Measurements from ENCODE around the gene BACH2. TPM values are rescaled to one million over a fixed set of nuclear protein-coding genes. Genes with fewer than 3 reads are reported as not detected.

Gene BACH2
- total and polyA plus RNA-seq, 2 of the 4 experiments (the other 2 are of a cell fraction) = 1.3 to 1.4 TPM

GRCh38 chr6:90294614-90294988 lies 2.0 kb downstream of the BACH2 start (continued):
- no peak for TF ChIP-seq RFX5 (IDR thresholded peaks at IDR 0.05; ENCODE audit: low read depth, low read length)
- no peak for TF ChIP-seq RAD21 (IDR thresholded peaks at IDR 0.05; ENCODE audit: low read length)

- H4K5ac ChIP-seq (ENCODE audit: low read depth, low read length) = no peak overlapping the region
- no peak overlapping the region for H2BK5ac ChIP-seq (ENCODE audit: low read depth, low read length, poor library complexity, severe bottlenecking)
- H3K18ac ChIP-seq (ENCODE audit: low read depth, low read length) = no peak overlapping the region
- H2BK20ac ChIP-seq (ENCODE audit: low read depth, low read length) = no peak overlapping the region
- dilution Hi-C loops (cut with HindIII; ENCODE audit: low sequenced_read_pairs, unreplicated experiment) (no loop called here), intact Hi-C loops (cut with micrococcal nuclease) (no loop called here), in situ Hi-C loops (cut with MboI; ENCODE audit: low sequenced_read_pairs) (loop anchor here (10.0 kb wide), 1 partner anchor 199 kb away; no protein-coding TSS in a partner anchor)
- H4K20me1 ChIP-seq (ENCODE audit: insufficient read depth, low read length) = no peaks in the 10 kb centered on the region; the same call in 1 of the 2 replicates
- H3K36me3 ChIP-seq (ENCODE audit: control insufficient read depth, insufficient read depth, low read length) = no peaks in the 10 kb centered on the region
- H3K14ac ChIP-seq (replicated peaks; ENCODE audit: low read depth, low read length) = no peak overlapping the region
- H3K23ac ChIP-seq (ENCODE audit: low read depth, low read length) = peak overlapping the region; percentile 62; the same call in 1 of the 2 replicates
- no peak overlapping the region for H2BK120ac ChIP-seq (ENCODE audit: low read depth, low read length)
- H3K4ac ChIP-seq (ENCODE audit: low read depth, low read length) = no peak overlapping the region
- ATAC-seq (ENCODE audit: low read depth) = no peak
- no peaks in the 10 kb centered on the region for H3K9me3 ChIP-seq (ENCODE audit: control insufficient read depth, insufficient read depth, low read length)
- no CpG with 5 or more reads among the region's 5 CpGs for whole genome bisulfite sequencing, 2 experiments (ENCODE audit: extremely low coverage in 2 of 2, insufficient read length in 1 of 2)
- no peak overlapping the region for H3K27ac ChIP-seq (ENCODE audit: insufficient read depth, low read length)
- no peak overlapping the region for H2AK5ac ChIP-seq (ENCODE audit: low read depth, low read length)
- ChIA-PET POLR2A (ENCODE audit: unreplicated experiment) (no interaction called here), CTCF (no interaction called here)
- no peak overlapping the region for H3K9ac ChIP-seq (ENCODE audit: low read depth, low read length)
- TF ChIP-seq RFX5 (IDR thresholded peaks at IDR 0.05; ENCODE audit: low read depth, low read length) (no peak), MXI1 (IDR thresholded peaks at IDR 0.05; ENCODE audit: borderline replicate concordance, low read depth, low read length) (no peak), MAFK (IDR thresholded peaks at IDR 0.05; ENCODE audit: low read depth, low read length) (no peak), RAD21 (IDR thresholded peaks at IDR 0.05; ENCODE audit: low read length) (no peak), CEBPB (IDR thresholded peaks at IDR 0.05; ENCODE audit: low read depth, low read length) (no peak), CHD1 (IDR thresholded peaks at IDR 0.05; ENCODE audit: low read depth, low read length) (no peak), POLR2A (IDR thresholded peaks at IDR 0.05; ENCODE audit: low read depth, low read length) (no peak), FOS (IDR thresholded peaks at IDR 0.05; ENCODE audit: low read depth, low read length) (no peak), ELK1 (IDR thresholded peaks at IDR 0.05; ENCODE audit: borderline replicate concordance, low read depth, low read length) (no peak), RCOR1 (IDR thresholded peaks at IDR 0.05; ENCODE audit: insufficient replicate concordance, low read length) (no peak), MAZ (IDR thresholded peaks at IDR 0.05; ENCODE audit: borderline replicate concordance, low read depth, low read length) (no peak), SMC3 (IDR thresholded peaks at IDR 0.05; ENCODE audit: low read depth, low read length) (no peak), BHLHE40 (IDR thresholded peaks at IDR 0.05; ENCODE audit: low read depth, low read length) (no peak)
- TF ChIP-seq, protein P1, sequence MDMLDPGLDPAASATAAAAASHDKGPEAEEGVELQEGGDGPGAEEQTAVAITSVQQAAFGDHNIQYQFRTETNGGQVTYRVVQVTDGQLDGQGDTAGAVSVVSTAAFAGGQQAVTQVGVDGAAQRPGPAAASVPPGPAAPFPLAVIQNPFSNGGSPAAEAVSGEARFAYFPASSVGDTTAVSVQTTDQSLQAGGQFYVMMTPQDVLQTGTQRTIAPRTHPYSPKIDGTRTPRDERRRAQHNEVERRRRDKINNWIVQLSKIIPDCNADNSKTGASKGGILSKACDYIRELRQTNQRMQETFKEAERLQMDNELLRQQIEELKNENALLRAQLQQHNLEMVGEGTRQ (IDR thresholded peaks at IDR 0.05; ENCODE audit: low read depth, low read length) = no peak
- H4K91ac ChIP-seq (ENCODE audit: insufficient read depth, low read depth, low read length) = no peak overlapping the region
- H2AK9ac ChIP-seq (replicated peaks; ENCODE audit: low read depth, low read length, poor library complexity) = no peak overlapping the region
- H3K56ac ChIP-seq (ENCODE audit: extremely low read depth, insufficient read depth, low read length) = no peak overlapping the region
- H3K79me1 ChIP-seq (ENCODE audit: low read depth in 1 of 2, low read length in 2 of 2) = no peaks in the 10 kb centered on the region
- H2AFZ ChIP-seq (replicated peaks; ENCODE audit: low read length, poor library complexity) = no peak overlapping the region
- no peaks in the 10 kb centered on the region; the same call in 1 of the 2 replicates for H3K4me1 ChIP-seq (ENCODE audit: control insufficient read depth, insufficient read depth, low read length)
- peaks cover 13% of the 10 kb centered on the region for H3K27me3 ChIP-seq (ENCODE audit: control insufficient read depth, insufficient read depth, low read length)
- BruUV-seq (replicated peaks) = no TSS peak
- no peak overlapping the region for H3K4me2 ChIP-seq (ENCODE audit: low read depth, low read length)
- no peak overlapping the region for H3K4me3 ChIP-seq (ENCODE audit: insufficient read depth, low read depth, low read length)
- DNase-seq = no peak
- no peak overlapping the region for H4K8ac ChIP-seq (ENCODE audit: low read depth in 2 of 2, low read length in 2 of 2)
- 0 out of 3 replicates have a peak overlapping the region, but pooled peaks have one; percentile 16 for H2BK15ac ChIP-seq (ENCODE audit: low read depth, low read length)
- H3K9me1 ChIP-seq (ENCODE audit: insufficient read depth, low read length) = no peaks in the 10 kb centered on the region
These were observed 2.6 kb downstream of the BACH2 start for GRCh38 chr6:90294008-90294511.
